WTC11 (cell line): ENCODE results near the gene RFLNA. TPM values are rescaled to one million over a fixed set of nuclear protein-coding genes. Genes with fewer than 3 reads are reported as not detected.

Experiments used
- ATAC-seq: fragments of 200-7000 bp; cut with Tn5 transposase; 2 replicates; pipeline ENCODE4 v1.10.0; 2021; ENCODE audit warnings: mild to moderate bottlenecking, moderate library complexity
- CTCF ChIA-PET: fragments of 300-600 bp; sonication (Branson Sonifier 250); formaldehyde crosslinking; loops from one replicate; lab custom pipeline; 2021; ENCODE audit warnings: antibody characterized with exemption; lab: Charles Lee
- POLR2A ChIA-PET: fragments of 350-600 bp; sonication (Branson Sonifier 250); formaldehyde crosslinking; loops from one replicate; lab custom pipeline; 2021; ENCODE audit warnings: antibody characterized with exemption; lab: Charles Lee
- DNase-seq: peaks from one replicate; pipeline ENCODE4 v3.0.0; 2021; ENCODE audit warnings: low spot score
- H3K27ac Mint-ChIP-seq: 2 replicates; pipeline ENCODE4 v1.8.0; 2021; ENCODE audit warnings: mixed read lengths
- H3K27me3 Mint-ChIP-seq: 2 replicates; pipeline ENCODE4 v1.8.0; 2021; ENCODE audit warnings: low read depth, mild to moderate bottlenecking, moderate library complexity, mixed read lengths
- H3K36me3 Mint-ChIP-seq: 2 replicates; pipeline ENCODE4 v1.8.0; 2021; ENCODE audit warnings: mixed read lengths
- H3K4me1 Mint-ChIP-seq: 2 replicates; pipeline ENCODE4 v1.8.0; 2022; ENCODE audit warnings: mixed read lengths
- H3K4me3 Mint-ChIP-seq: 2 replicates; pipeline ENCODE4 v1.8.0; 2021; ENCODE audit warnings: mild to moderate bottlenecking, moderate library complexity, mixed read lengths
- H3K9me3 Mint-ChIP-seq: 2 replicates; pipeline ENCODE4 v1.8.0; 2021; ENCODE audit warnings: mixed read lengths
- ATF1 ChIP-seq: sonication (generic); formaldehyde crosslinking; IDR thresholded peaks from 2 replicates; pipeline ENCODE4 v1.8.1; 2023; ENCODE audit warnings: mild to moderate bottlenecking, moderate library complexity, missing genetic modification reagents
- CBFB ChIP-seq: sonication (generic); formaldehyde crosslinking; IDR thresholded peaks from 2 replicates; pipeline ENCODE4 v1.8.1; 2022; ENCODE audit warnings: mild to moderate bottlenecking, low read depth, missing genetic modification reagents
- E2F1 ChIP-seq: sonication (generic); formaldehyde crosslinking; IDR thresholded peaks from 2 replicates; pipeline ENCODE4 v1.8.0; 2022; ENCODE audit warnings: mild to moderate bottlenecking, missing genetic modification reagents
- ELF4 ChIP-seq: sonication (generic); formaldehyde crosslinking; IDR thresholded peaks from 2 replicates; pipeline ENCODE4 v1.8.1; 2022; ENCODE audit warnings: low read depth, mild to moderate bottlenecking, moderate library complexity, missing genetic modification reagents
- ESRRA ChIP-seq: sonication (generic); formaldehyde crosslinking; IDR thresholded peaks from 2 replicates; pipeline ENCODE4 v1.8.1; 2022; ENCODE audit warnings: mild to moderate bottlenecking, missing genetic modification reagents, borderline replicate concordance
- FOXP1 ChIP-seq: sonication (generic); formaldehyde crosslinking; IDR thresholded peaks from 2 replicates; pipeline ENCODE4 v1.8.0; 2022; ENCODE audit warnings: missing genetic modification reagents, mild to moderate bottlenecking, moderate library complexity, borderline replicate concordance
- HMGA2 ChIP-seq: fragments of 250-450 bp; sonication (Bioruptor Pico); IDR thresholded peaks from 2 replicates; pipeline ENCODE4 v1.4.0; 2021; ENCODE audit warnings: mild to moderate bottlenecking, moderate library complexity
- JAZF1 ChIP-seq: fragments of 250-450 bp; sonication (Bioruptor Pico); IDR thresholded peaks from 2 replicates; pipeline ENCODE4 v1.9.0; 2021; ENCODE audit warnings: moderate library complexity, mild to moderate bottlenecking, inconsistent platforms
- KAT7 ChIP-seq: sonication (generic); formaldehyde crosslinking; IDR thresholded peaks from 2 replicates; pipeline ENCODE4 v1.8.1; 2023; ENCODE audit warnings: missing genetic modification reagents, mild to moderate bottlenecking, borderline replicate concordance
- MYBL2 ChIP-seq: sonication (generic); formaldehyde crosslinking; IDR thresholded peaks from 2 replicates; pipeline ENCODE4 v1.8.1; 2023; ENCODE audit warnings: mild to moderate bottlenecking, moderate library complexity, missing genetic modification reagents
- NR1H2 ChIP-seq: sonication (generic); formaldehyde crosslinking; IDR thresholded peaks from 2 replicates; pipeline ENCODE4 v1.9.0; 2021; ENCODE audit warnings: mild to moderate bottlenecking, moderate library complexity, missing genetic modification reagents
- PREB ChIP-seq: sonication (generic); formaldehyde crosslinking; IDR thresholded peaks from 2 replicates; pipeline ENCODE4 v1.8.1; 2022; ENCODE audit warnings: mild to moderate bottlenecking, missing genetic modification reagents, moderate library complexity, borderline replicate concordance
- RELA ChIP-seq: sonication (generic); formaldehyde crosslinking; IDR thresholded peaks from 2 replicates; pipeline ENCODE4 v1.8.1; 2022; ENCODE audit warnings: missing genetic modification reagents, mild to moderate bottlenecking, borderline replicate concordance
- SMAD3 ChIP-seq: sonication (generic); formaldehyde crosslinking; IDR thresholded peaks from 2 replicates; pipeline ENCODE4 v1.8.0; 2022; ENCODE audit warnings: missing genetic modification reagents, mild to moderate bottlenecking, borderline replicate concordance
- STAT6 ChIP-seq: sonication (generic); formaldehyde crosslinking; conservative IDR thresholded peaks from 2 replicates; pipeline ENCODE4 v1.8.1; 2023; ENCODE audit warnings: mild to moderate bottlenecking, low read depth, missing genetic modification reagents, moderate library complexity
- ZBTB43 ChIP-seq: sonication (generic); formaldehyde crosslinking; IDR thresholded peaks from 2 replicates; pipeline ENCODE4 v1.8.1; 2023; ENCODE audit warnings: mild to moderate bottlenecking, missing genetic modification reagents
- ZNF138 ChIP-seq: sonication (generic); formaldehyde crosslinking; conservative IDR thresholded peaks from 2 replicates; pipeline ENCODE4 v1.8.1; 2022; ENCODE audit warnings: mild to moderate bottlenecking, moderate library complexity, missing genetic modification reagents
- ZNF219 ChIP-seq: sonication (generic); formaldehyde crosslinking; IDR thresholded peaks from 2 replicates; pipeline ENCODE4 v1.8.0; 2023; ENCODE audit warnings: missing genetic modification reagents, mild to moderate bottlenecking, borderline replicate concordance
- ZNF317 ChIP-seq: sonication (generic); formaldehyde crosslinking; IDR thresholded peaks from 2 replicates; pipeline ENCODE4 v1.8.1; 2023; ENCODE audit warnings: low read depth, mild to moderate bottlenecking, moderate library complexity, missing genetic modification reagents, borderline replicate concordance
- ZNF512 ChIP-seq: sonication (generic); formaldehyde crosslinking; IDR thresholded peaks from 2 replicates; pipeline ENCODE4 v1.8.1; 2022; ENCODE audit warnings: missing genetic modification reagents, borderline replicate concordance
- total RNA-seq: library from RNA; stranded (reverse); gene quantifications from 3 replicates; pipeline ENCODE4 v1.2.3, GENCODE V29; 2021

Gene RFLNA
- total RNA-seq, 1 experiment from 2014 or later = 6.3 TPM

GRCh38 chr12:124286971-124287370 is 7.9 kb upstream of the RFLNA start:
- Mint-ChIP-seq H3K9me3 (peaks cover 29% of the 10 kb centered on the region), H3K36me3 (peaks cover 18% of the 10 kb centered on the region), H3K27me3 (peaks cover 26% of the 10 kb centered on the region), H3K27ac (no peak overlapping the region), H3K4me3 (no peak overlapping the region), H3K4me1 (peaks cover 12% of the 10 kb centered on the region)
- DNase-seq (no peak), ATAC-seq (no peak)
- ChIA-PET CTCF (interaction anchor here (0.6 kb wide), 1 partner anchor 421 kb away, joined by 3 read pairs; no protein-coding TSS in a partner anchor), POLR2A (no interaction called here)
- TF ChIP-seq NR1H2 = no peak
- TF ChIP-seq ZNF219 = no peak
- no peak for TF ChIP-seq JAZF1 (CRISPR knock-in tag)
- TF ChIP-seq ZNF317 (CRISPR knock-in tag) = no peak
- TF ChIP-seq ATF1 = no peak
- TF ChIP-seq ZNF138 = no peak
- no peak for TF ChIP-seq FOXP1
- no peak for TF ChIP-seq PREB
- no peak for TF ChIP-seq STAT6 (CRISPR knock-in tag)
- no peak for TF ChIP-seq HMGA2 (CRISPR knock-in tag)

- no peak overlapping the region for H3K27ac Mint-ChIP-seq
- TF ChIP-seq MYBL2 (CRISPR knock-in tag) = no peak
- no peak for TF ChIP-seq ZBTB43 (CRISPR knock-in tag)
- no peak for TF ChIP-seq CBFB (CRISPR knock-in tag)
- no peak for TF ChIP-seq KAT7
- no peak for TF ChIP-seq RELA
- no peak for TF ChIP-seq SMAD3 (CRISPR knock-in tag)
- TF ChIP-seq ZNF512 (CRISPR knock-in tag) = no peak
- TF ChIP-seq ELF4 (CRISPR knock-in tag) = no peak
- TF ChIP-seq E2F1 (CRISPR knock-in tag) = no peak
- TF ChIP-seq ESRRA (CRISPR knock-in tag) = no peak
- TF ChIP-seq JAZF1 (CRISPR knock-in tag) = no peak
- TF ChIP-seq ATF1 = no peak
- H3K9me3 Mint-ChIP-seq = peaks cover 19% of the 10 kb centered on the region
- peaks cover 29% of the 10 kb centered on the region for H3K4me1 Mint-ChIP-seq
- no peak overlapping the region for H3K4me3 Mint-ChIP-seq
- CTCF ChIA-PET = no interaction called here
- H3K36me3 Mint-ChIP-seq = peaks cover 9% of the 10 kb centered on the region
- no peak for DNase-seq
- H3K27me3 Mint-ChIP-seq = peaks cover 25% of the 10 kb centered on the region
- no peak for ATAC-seq
- POLR2A ChIA-PET = no interaction called here
Measured at GRCh38 chr12:124289634-124290600, 5.0 kb upstream of the RFLNA start.
